Measurements from ENCODE around the gene PCDHGB3.
"Not testable (repeated sequence)": the region's sequence is repeated elsewhere in the genome, so short reads cannot be mapped to it uniquely, and the experiment has no call there.

PCDHGB3 gene

GRCh38 chr5:141355641-141356040 lies 14.4 kb upstream of the PCDHGB3 start:
- intact Hi-C loops (cut with DNase I), result no loop called here
- no peak for DNase-seq

- intact Hi-C loops (cut with DNase I), result no loop called here
- no peak for DNase-seq
Measured at GRCh38 chr5:141356133-141356532, 13.9 kb upstream of the PCDHGB3 start.

GRCh38 chr5:141356950-141357349 lies 13.1 kb upstream of the PCDHGB3 start:
- DNase-seq, result no peak
- intact Hi-C loops (cut with DNase I), result no loop called here

GRCh38 chr5:141359790-141360426 lies 10.1 kb upstream of the PCDHGB3 start, which contains the start of gene PCDHGB2:
Gene PCDHGB2 (plus strand): TSS chr5:141359994. CDS start chr5:141360136, 142 bp downstream.
- intact Hi-C loops (cut with DNase I), result no loop called here
- peak in 1 of 42 donors; percentile 28 for DNase-seq

- DNase-seq, result no peak
- intact Hi-C loops (cut with DNase I), result no loop called here
Measured at GRCh38 chr5:141360685-141361084, 9.4 kb upstream of the PCDHGB3 start.

- intact Hi-C loops (cut with DNase I), result no loop called here
- DNase-seq, result no peak
Measured at GRCh38 chr5:141362719-141363118, 7.3 kb upstream of the PCDHGB3 start.

- no peak for DNase-seq
- intact Hi-C loops (cut with DNase I), result no loop called here
Measured at GRCh38 chr5:141363952-141364660, 5.9 kb upstream of the PCDHGB3 start, which contains the start of gene PCDHGA5. Gene PCDHGA5 (plus strand): TSS chr5:141364162. CDS start chr5:141364331, 169 bp downstream.

- intact Hi-C loops (cut with DNase I), result no loop called here
- DNase-seq, result no peak
Measured at GRCh38 chr5:141366016-141366896, 3.8 kb upstream of the PCDHGB3 start.

- DNase-seq, result no peak
- intact Hi-C loops (cut with DNase I), result no loop called here
Measured at GRCh38 chr5:141371572-141372475, 1.8 kb downstream of the PCDHGB3 start.

GRCh38 chr5:141373673-141374317 lies 3.8 kb downstream of the PCDHGB3 start, which contains the start of gene PCDHGA6:
Gene PCDHGA6 (plus strand): TSS chr5:141373891. CDS start chr5:141374084, 193 bp downstream.
- no peak for DNase-seq
- intact Hi-C loops (cut with DNase I), result no loop called here

GRCh38 chr5:141374627-141375026 lies 4.6 kb downstream of the PCDHGB3 start:
- intact Hi-C loops (cut with DNase I), result no loop called here
- no peak for DNase-seq

- intact Hi-C loops (cut with DNase I); DNase-seq: not testable (repeated sequence)
Measured at GRCh38 chr5:141375444-141376155, 5.6 kb downstream of the PCDHGB3 start.

- DNase-seq, result no peak
- intact Hi-C loops (cut with DNase I), result no loop called here
Measured at GRCh38 chr5:141382469-141383294, 12.6 kb downstream of the PCDHGB3 start, which contains the start of gene PCDHGA7. Gene PCDHGA7 (plus strand): TSS chr5:141382742. CDS start chr5:141382900, 158 bp downstream.

GRCh38 chr5:141383345-141383744 lies 13.3 kb downstream of the PCDHGB3 start:
- intact Hi-C loops (cut with DNase I), result no loop called here
- no peak for DNase-seq

GRCh38 chr5:141384471-141385267 lies 14.6 kb downstream of the PCDHGB3 start:
- DNase-seq, result no peak
- intact Hi-C loops (cut with DNase I), result no loop called here

Data from head of caudate nucleus (tissue), 42 donors.